Measurements from ENCODE around the gene ADAMTS9. TPM values are rescaled to one million over a fixed set of nuclear protein-coding genes. Genes with fewer than 3 reads are reported as not detected.

The ADAMTS9 gene
- total RNA-seq, 1 donor from 2014 or later: 11.7 TPM

GRCh38 chr3:64555351-64555750, 132.4 kb downstream of the ADAMTS9 start:
- no peak for ATAC-seq

GRCh38 chr3:64554096-64554920, 133.5 kb downstream of the ADAMTS9 start:
- H3K27me3 ChIP-seq (ENCODE audit: low read depth): no peaks in the 10 kb centered on the region
- H3K27ac ChIP-seq: no peak overlapping the region
- intact Hi-C loops (cut with DNase I): no loop called here
- no peak overlapping the region for H3K4me3 ChIP-seq
- H3K4me1 ChIP-seq: no peaks in the 10 kb centered on the region
- peaks cover 13% of the 10 kb centered on the region for H3K36me3 ChIP-seq
- ATAC-seq (no peak), DNase-seq (no peak)
- no peaks in the 10 kb centered on the region for H3K9me3 ChIP-seq
- TF ChIP-seq CTCF (IDR thresholded peaks at IDR 0.05): no peak

More at GRCh38 chr3:64555351-64555750, 132.4 kb downstream of the ADAMTS9 start:
- Histone ChIP-seq H3K9me3 (no peaks in the 10 kb centered on the region), H3K36me3 (peaks cover 22% of the 10 kb centered on the region), H3K4me3 (no peak overlapping the region), H3K27me3 (ENCODE audit: low read depth) (no peaks in the 10 kb centered on the region), H3K27ac (no peak overlapping the region), H3K4me1 (no peaks in the 10 kb centered on the region)
- TF ChIP-seq CTCF (IDR thresholded peaks at IDR 0.05): no peak
- intact Hi-C loops (cut with DNase I): no loop called here
- no peak for DNase-seq

- H3K27ac ChIP-seq: no peak overlapping the region
- peaks cover 2% of the 10 kb centered on the region for H3K4me1 ChIP-seq
- intact Hi-C loops (cut with DNase I): no loop called here
These were observed 134.8 kb downstream of the ADAMTS9 start for GRCh38 chr3:64552966-64553365.

GRCh38 chr3:64552160-64552559, 135.6 kb downstream of the ADAMTS9 start:
- Histone ChIP-seq H3K4me1 (peaks cover 5% of the 10 kb centered on the region), H3K9me3 (no peaks in the 10 kb centered on the region), H3K27ac (no peak overlapping the region), H3K4me3 (no peak overlapping the region), H3K36me3 (peaks cover 4% of the 10 kb centered on the region), H3K27me3 (ENCODE audit: low read depth) (no peaks in the 10 kb centered on the region)
- TF ChIP-seq CTCF (IDR thresholded peaks at IDR 0.05): no peak
- DNase-seq (no peak), ATAC-seq (peak in 1 of 2 donors; percentile 21)
- intact Hi-C loops (cut with DNase I): no loop called here

More at GRCh38 chr3:64552966-64553365, 134.8 kb downstream of the ADAMTS9 start:
- Histone ChIP-seq H3K36me3 (peaks cover 4% of the 10 kb centered on the region), H3K4me3 (no peak overlapping the region), H3K27me3 (ENCODE audit: low read depth) (no peaks in the 10 kb centered on the region), H3K9me3 (no peaks in the 10 kb centered on the region)
- no peak for ATAC-seq
- no peak for DNase-seq
- no peak for TF ChIP-seq CTCF (IDR thresholded peaks at IDR 0.05)

- Histone ChIP-seq H3K27ac (no peak overlapping the region), H3K36me3 (peaks cover 4% of the 10 kb centered on the region), H3K27me3 (ENCODE audit: low read depth) (no peaks in the 10 kb centered on the region), H3K9me3 (no peaks in the 10 kb centered on the region), H3K4me3 (no peak overlapping the region), H3K4me1 (peaks cover 5% of the 10 kb centered on the region)
- ATAC-seq (no peak), DNase-seq (no peak)
- intact Hi-C loops (cut with DNase I): no loop called here
- TF ChIP-seq CTCF (IDR thresholded peaks at IDR 0.05): no peak
These were observed 136.1 kb downstream of the ADAMTS9 start for GRCh38 chr3:64551697-64552096.

All from lower lobe of right lung (tissue), 2 donors.